Measurements from ENCODE around the gene GOLPH3.

GRCh38 chr5:32107291-32107690 lies 66.8 kb downstream of the GOLPH3 start:
- TF ChIP-seq CTCF (IDR thresholded peaks at IDR 0.05), result no peak
- no peak for TF ChIP-seq POLR2A (IDR thresholded peaks at IDR 0.05)
